ENCODE measurements around the gene HYDIN.

The HYDIN gene

DNA sequence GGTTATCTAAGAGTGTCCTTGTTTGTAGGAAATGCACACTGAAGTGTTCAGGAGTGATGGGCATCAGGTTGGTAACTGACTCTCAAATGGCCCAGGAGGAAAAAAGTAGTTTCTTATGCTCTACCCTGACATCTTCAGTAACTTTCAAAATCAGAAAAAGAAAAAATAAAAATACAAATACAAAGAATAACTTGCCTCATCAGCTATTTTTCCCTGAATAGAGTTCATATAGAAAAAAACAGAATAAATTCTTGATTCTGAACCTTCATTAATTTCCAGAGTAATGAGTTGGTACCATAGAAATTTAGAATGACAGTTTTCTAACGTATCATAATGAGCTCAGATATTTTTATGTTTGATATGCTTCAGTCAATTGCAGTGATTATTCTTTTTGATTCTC, 27.2 kb upstream of the HYDIN start:
- Histone ChIP-seq H3K4me1 (no peaks in the 10 kb centered on the region), H3K27me3 (ENCODE audit: control insufficient read depth, insufficient read depth, low read length) (no peaks in the 10 kb centered on the region), H3K79me2 (no peaks in the 10 kb centered on the region), H3K9me3 (ENCODE audit: control insufficient read depth, low read length) (no peaks in the 10 kb centered on the region), H3K9ac (no peak overlapping the region), H3K4me2 (ENCODE audit: low read length) (no peak overlapping the region), H3K4me3 (ENCODE audit: low read depth, low read length) (no peak overlapping the region), H2AFZ (no peak overlapping the region), H3K27ac (no peak overlapping the region), H3K36me3 (ENCODE audit: control insufficient read depth, insufficient read depth, low read length) (no peaks in the 10 kb centered on the region)
- TF ChIP-seq, protein P1, sequence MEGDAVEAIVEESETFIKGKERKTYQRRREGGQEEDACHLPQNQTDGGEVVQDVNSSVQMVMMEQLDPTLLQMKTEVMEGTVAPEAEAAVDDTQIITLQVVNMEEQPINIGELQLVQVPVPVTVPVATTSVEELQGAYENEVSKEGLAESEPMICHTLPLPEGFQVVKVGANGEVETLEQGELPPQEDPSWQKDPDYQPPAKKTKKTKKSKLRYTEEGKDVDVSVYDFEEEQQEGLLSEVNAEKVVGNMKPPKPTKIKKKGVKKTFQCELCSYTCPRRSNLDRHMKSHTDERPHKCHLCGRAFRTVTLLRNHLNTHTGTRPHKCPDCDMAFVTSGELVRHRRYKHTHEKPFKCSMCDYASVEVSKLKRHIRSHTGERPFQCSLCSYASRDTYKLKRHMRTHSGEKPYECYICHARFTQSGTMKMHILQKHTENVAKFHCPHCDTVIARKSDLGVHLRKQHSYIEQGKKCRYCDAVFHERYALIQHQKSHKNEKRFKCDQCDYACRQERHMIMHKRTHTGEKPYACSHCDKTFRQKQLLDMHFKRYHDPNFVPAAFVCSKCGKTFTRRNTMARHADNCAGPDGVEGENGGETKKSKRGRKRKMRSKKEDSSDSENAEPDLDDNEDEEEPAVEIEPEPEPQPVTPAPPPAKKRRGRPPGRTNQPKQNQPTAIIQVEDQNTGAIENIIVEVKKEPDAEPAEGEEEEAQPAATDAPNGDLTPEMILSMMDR (IDR thresholded peaks at IDR 0.05), result no peak

DNA sequence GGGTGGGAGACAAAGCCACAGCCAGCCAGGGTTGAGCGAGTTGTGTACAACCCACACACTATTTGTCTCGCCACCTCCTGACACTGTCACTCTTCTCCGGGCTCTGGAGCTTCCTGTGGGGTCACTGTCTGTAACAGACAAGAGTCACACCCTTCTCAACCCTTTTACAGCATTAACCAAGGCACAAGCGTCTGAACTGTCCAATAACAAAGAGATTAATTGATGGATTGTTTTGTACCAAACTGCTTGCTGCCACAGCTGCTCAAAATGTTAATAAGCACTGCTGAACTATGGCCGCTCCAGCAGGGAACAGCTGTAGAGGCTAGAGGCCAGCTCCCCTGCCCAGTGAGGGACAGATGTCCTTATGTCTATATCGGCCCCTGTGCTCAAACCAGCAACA, 25.2 kb upstream of the HYDIN start:
- Histone ChIP-seq H3K27me3 (ENCODE audit: control insufficient read depth, insufficient read depth, low read length) (no peaks in the 10 kb centered on the region), H3K4me2 (ENCODE audit: low read length) (no peak overlapping the region), H3K27ac (no peak overlapping the region), H3K4me1 (no peaks in the 10 kb centered on the region), H3K9me3 (ENCODE audit: control insufficient read depth, low read length) (no peaks in the 10 kb centered on the region), H3K9ac (no peak overlapping the region), H3K79me2 (no peaks in the 10 kb centered on the region), H3K36me3 (ENCODE audit: control insufficient read depth, insufficient read depth, low read length) (no peaks in the 10 kb centered on the region), H2AFZ (no peak overlapping the region), H3K4me3 (ENCODE audit: low read depth, low read length) (no peak overlapping the region)
- TF ChIP-seq, protein P1 (IDR thresholded peaks at IDR 0.05), result no peak

DNA sequence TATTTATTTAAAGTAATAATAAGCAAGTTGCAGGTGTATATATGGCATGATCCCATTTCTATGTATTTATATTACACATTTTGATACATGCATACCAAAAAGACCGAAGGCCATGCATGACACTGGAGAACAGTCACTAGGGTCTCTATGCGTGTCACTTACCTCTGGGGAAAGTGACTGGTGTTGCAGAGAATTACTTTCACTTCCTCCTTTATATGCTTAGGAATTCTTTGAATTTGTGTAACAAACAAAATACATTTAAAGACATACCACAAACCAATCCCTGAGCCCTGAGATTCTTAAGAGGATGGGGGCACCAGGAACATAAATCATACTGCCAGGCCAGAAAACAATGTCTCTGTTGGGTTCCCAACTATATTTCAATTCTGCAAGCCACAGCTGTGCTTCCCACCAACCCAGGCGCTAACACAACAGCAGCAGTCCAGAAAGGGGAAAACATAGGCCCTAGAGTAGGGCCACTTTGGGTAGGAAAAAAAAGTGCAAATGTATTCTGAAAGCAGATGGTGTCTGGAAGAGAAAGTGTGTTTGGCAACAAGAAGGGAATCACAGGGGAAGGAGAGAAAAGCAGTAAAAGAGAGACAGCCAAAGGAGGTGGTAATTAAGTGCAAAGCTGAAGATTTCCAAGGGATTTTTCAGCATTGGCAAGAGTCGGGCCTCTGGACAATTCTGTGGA, 24.5 kb upstream of the HYDIN start:
- Histone ChIP-seq H3K9ac (no peak overlapping the region), H3K4me1 (no peaks in the 10 kb centered on the region), H2AFZ (no peak overlapping the region), H3K79me2 (no peaks in the 10 kb centered on the region), H3K4me3 (ENCODE audit: low read depth, low read length) (no peak overlapping the region), H3K27me3 (ENCODE audit: control insufficient read depth, insufficient read depth, low read length) (no peaks in the 10 kb centered on the region), H3K36me3 (ENCODE audit: control insufficient read depth, insufficient read depth, low read length) (no peaks in the 10 kb centered on the region), H3K9me3 (ENCODE audit: control insufficient read depth, low read length) (no peaks in the 10 kb centered on the region), H3K4me2 (ENCODE audit: low read length) (no peak overlapping the region), H3K27ac (no peak overlapping the region)
- TF ChIP-seq, protein P1 (IDR thresholded peaks at IDR 0.05), result no peak

DNA sequence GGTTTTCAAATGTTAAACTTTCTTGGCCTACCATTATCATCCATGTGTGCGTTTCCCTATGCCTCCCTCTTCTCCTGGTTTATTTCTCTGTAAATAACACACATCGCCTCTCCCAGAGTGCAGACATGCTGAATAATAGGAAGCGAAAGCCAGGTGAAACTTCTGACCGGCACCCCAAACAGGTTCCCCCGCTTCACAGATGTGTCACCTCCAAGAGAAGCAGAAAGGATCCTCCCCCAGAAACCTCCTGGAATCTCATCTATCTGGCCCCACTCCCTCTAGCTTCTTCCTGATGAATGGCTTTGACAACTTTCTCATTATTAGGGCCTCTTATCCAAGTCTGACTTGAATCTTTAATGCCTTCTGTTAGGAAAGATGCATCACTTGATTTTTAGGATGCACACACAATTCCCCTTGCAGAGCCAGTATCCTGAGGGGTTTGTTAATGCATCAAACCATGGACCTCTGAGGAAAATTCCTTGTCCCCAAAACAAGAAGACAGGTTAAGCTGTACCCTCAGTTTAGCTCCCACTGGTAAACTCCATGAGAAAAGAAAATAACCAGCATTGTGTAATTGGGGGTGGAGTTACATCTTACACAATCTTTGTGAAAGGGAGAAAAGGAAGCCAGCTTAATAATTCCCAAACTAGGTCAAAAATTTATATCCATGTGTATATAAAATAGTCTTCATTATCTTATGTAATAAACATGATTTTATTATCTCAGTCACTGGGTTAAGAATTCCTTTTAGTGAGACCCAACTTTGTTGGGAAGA, 20.1 kb upstream of the HYDIN start:
- H3K4me3 ChIP-seq (ENCODE audit: low read depth, low read length), result no peak overlapping the region
- no peak overlapping the region for H3K27ac ChIP-seq
- no peak overlapping the region for H3K4me2 ChIP-seq (ENCODE audit: low read length)
- H2AFZ ChIP-seq, result no peak overlapping the region
- TF ChIP-seq, protein P1 (IDR thresholded peaks at IDR 0.05), result no peak
- H3K36me3 ChIP-seq (ENCODE audit: control insufficient read depth, insufficient read depth, low read length), result no peaks in the 10 kb centered on the region
- H3K79me2 ChIP-seq, result no peaks in the 10 kb centered on the region
- H3K9ac ChIP-seq, result no peak overlapping the region
- no peaks in the 10 kb centered on the region for H3K4me1 ChIP-seq
- H3K9me3 ChIP-seq (ENCODE audit: control insufficient read depth, low read length), result no peaks in the 10 kb centered on the region
- H3K27me3 ChIP-seq (ENCODE audit: control insufficient read depth, insufficient read depth, low read length), result no peaks in the 10 kb centered on the region

Measured in parathyroid adenoma (tissue), 2 donors.